HTERT RPE-1 (cell line): ENCODE measurements around the gene USP35.

ENCODE experiments used
- in situ Hi-C: fragments of 300-500 bp; cut with MboI; formaldehyde crosslinking; loops from 4 replicates; pipeline ENCODE4 v1.14.3; 2020; ENCODE audit warnings: low sequenced_read_pairs

The USP35 gene

GRCh38 chr11:78197816-78198215 is 9.1 kb downstream of the USP35 start:
- in situ Hi-C loops, result no loop called here

- in situ Hi-C loops, result no loop called here
These were observed 10.4 kb downstream of the USP35 start for GRCh38 chr11:78199015-78199652.

- in situ Hi-C loops, result no loop called here
These were observed 10.9 kb downstream of the USP35 start for GRCh38 chr11:78199653-78200015.

GRCh38 chr11:78200061-78200460 is 11.3 kb downstream of the USP35 start:
- in situ Hi-C loops, result no loop called here

GRCh38 chr11:78200553-78200952 is 11.8 kb downstream of the USP35 start:
- in situ Hi-C loops, result no loop called here

- in situ Hi-C loops, result no loop called here
These were observed 12.5 kb downstream of the USP35 start for GRCh38 chr11:78201096-78201818.

GRCh38 chr11:78202733-78203167 is 14.0 kb downstream of the USP35 start:
- in situ Hi-C loops, result no loop called here

- in situ Hi-C loops, result no loop called here
These were observed 14.5 kb downstream of the USP35 start for GRCh38 chr11:78203184-78203583.

- in situ Hi-C loops, result no loop called here
These were observed 16.5 kb downstream of the USP35 start for GRCh38 chr11:78205256-78205655.

- in situ Hi-C loops, result no loop called here
These were observed 17.0 kb downstream of the USP35 start for GRCh38 chr11:78205691-78206090.

GRCh38 chr11:78207532-78208256 is 19.0 kb downstream of the USP35 start:
- in situ Hi-C loops, result no loop called here

- in situ Hi-C loops, result no loop called here
These were observed 19.8 kb downstream of the USP35 start for GRCh38 chr11:78208257-78209165.

GRCh38 chr11:78209478-78209877 is 20.8 kb downstream of the USP35 start:
- in situ Hi-C loops, result no loop called here

GRCh38 chr11:78210000-78210608 is 21.4 kb downstream of the USP35 start:
- in situ Hi-C loops, result no loop called here

GRCh38 chr11:78211565-78211964 is 22.8 kb downstream of the USP35 start:
- in situ Hi-C loops, result no loop called here

GRCh38 chr11:78212586-78213371 is 24.1 kb downstream of the USP35 start:
- in situ Hi-C loops, result no loop called here

GRCh38 chr11:78213526-78214330 is 25.0 kb downstream of the USP35 start:
- in situ Hi-C loops, result no loop called here

- in situ Hi-C loops, result no loop called here
These were observed 25.8 kb downstream of the USP35 start for GRCh38 chr11:78214331-78215194.
